Fibroblast of lung (primary cell): ENCODE data around the gene HTT. TPM values are rescaled to one million over a fixed set of nuclear protein-coding genes. Genes with fewer than 3 reads are reported as not detected.

Experiments
- DNase-seq, 2 donors: peaks; one replicate each; pipeline versions ENCODE4 v3.0.0 to v3.0.0-alpha.2; 2010; ENCODE audit warnings: low read depth in 2 of 2
- H2AFZ ChIP-seq: 2 replicates; pipeline ENCODE4 v1.5.1; 2012; ENCODE audit warnings: low read length, control low read depth, inconsistent platforms
- H3K27ac ChIP-seq: 2 replicates; pipeline ENCODE4 v1.5.1; 2011; ENCODE audit warnings: low read length, control low read depth; ENCODE audit not compliant: insufficient read depth
- H3K27me3 ChIP-seq: 2 replicates; pipeline ENCODE4 v1.5.1; 2011; ENCODE audit warnings: mild to moderate bottlenecking, low read length; ENCODE audit not compliant: control insufficient read depth, insufficient read depth
- H3K36me3 ChIP-seq: 2 replicates; pipeline ENCODE4 v1.5.1; 2011; ENCODE audit warnings: low read length; ENCODE audit not compliant: control insufficient read depth, insufficient read depth
- H3K4me1 ChIP-seq: 2 replicates; pipeline ENCODE4 v1.5.1; 2011; ENCODE audit warnings: low read length; ENCODE audit not compliant: control insufficient read depth, insufficient read depth; ENCODE audit errors: extremely low read depth
- H3K4me2 ChIP-seq: 2 replicates; pipeline ENCODE4 v1.5.1; 2011; ENCODE audit warnings: low read length, control low read depth; ENCODE audit not compliant: insufficient read depth; ENCODE audit errors: extremely low read depth
- H3K4me3 ChIP-seq, 4 experiments: fragments of 200-600 bp in 1 of 4; sonication (generic) in 1 of 4; replicated peaks in 1 of 4; 2 replicates each; pipeline ENCODE4 v1.5.1; 2011 to 2016; ENCODE audit warnings: low read length in 4 of 4, low read depth in 3 of 4, mild to moderate bottlenecking in 3 of 4, control low read depth in 2 of 4, inconsistent platforms in 1 of 4, mixed read lengths in 1 of 4; ENCODE audit not compliant: insufficient read depth in 1 of 4; ENCODE audit errors: control extremely low read depth in 1 of 4
- H3K79me2 ChIP-seq: 2 replicates; pipeline ENCODE4 v1.5.1; 2012; ENCODE audit warnings: mild to moderate bottlenecking, low read length, inconsistent platforms; ENCODE audit not compliant: control insufficient read depth, insufficient read depth
- H3K9ac ChIP-seq: 2 replicates; pipeline ENCODE4 v1.5.1; 2011; ENCODE audit warnings: mild to moderate bottlenecking, low read length, control low read depth; ENCODE audit not compliant: insufficient read depth
- H3K9me3 ChIP-seq: 2 replicates; pipeline ENCODE4 v1.5.1; 2012; ENCODE audit warnings: low read depth, low read length; ENCODE audit not compliant: control insufficient read depth, insufficient read depth
- H4K20me1 ChIP-seq: 2 replicates; pipeline ENCODE4 v1.5.1; 2011; ENCODE audit warnings: low read length; ENCODE audit not compliant: control insufficient read depth, insufficient read depth; ENCODE audit errors: extremely low read depth
- CTCF ChIP-seq, 2 donors: IDR thresholded peaks in 1 of 2; conservative IDR thresholded peaks in 1 of 2; 1 replicate in 1 of 2; 2 replicates in 1 of 2; pipeline ENCODE4 v1.5.1; 2011 to 2012; ENCODE audit warnings: low read length in 2 of 2, control low read depth in 1 of 2, inconsistent platforms in 1 of 2, low read depth in 1 of 2, mild to moderate bottlenecking in 1 of 2
- EZH2 ChIP-seq: IDR thresholded peaks from 2 replicates; pipeline ENCODE4 v1.5.1; 2012; ENCODE audit warnings: low read length, control low read depth, mild to moderate bottlenecking; ENCODE audit errors: missing control alignments
- polyA plus RNA-seq, 2 donors: library from polyadenylated mRNA; depleted of rRNA in 1 of 2; stranded (reverse) in 1 of 2; unstranded in 1 of 2; fragments of >200 nt; gene quantifications; 2 replicates each; pipeline ENCODE4 v1.2.1, GENCODE V29; 2011 to 2012; ENCODE audit warnings: missing spikeins in 1 of 2
- total RNA-seq: library from RNA; depleted of rRNA; stranded (reverse); fragments of >200 nt; gene quantifications from 2 replicates; pipeline ENCODE4 v1.2.1, GENCODE V29; 2014

Gene HTT
- total and polyA plus RNA-seq, 2 donors (not counting 1 experiment from before 2014, with no cell fraction given), result 13.2 to 41.8 TPM

DNA sequence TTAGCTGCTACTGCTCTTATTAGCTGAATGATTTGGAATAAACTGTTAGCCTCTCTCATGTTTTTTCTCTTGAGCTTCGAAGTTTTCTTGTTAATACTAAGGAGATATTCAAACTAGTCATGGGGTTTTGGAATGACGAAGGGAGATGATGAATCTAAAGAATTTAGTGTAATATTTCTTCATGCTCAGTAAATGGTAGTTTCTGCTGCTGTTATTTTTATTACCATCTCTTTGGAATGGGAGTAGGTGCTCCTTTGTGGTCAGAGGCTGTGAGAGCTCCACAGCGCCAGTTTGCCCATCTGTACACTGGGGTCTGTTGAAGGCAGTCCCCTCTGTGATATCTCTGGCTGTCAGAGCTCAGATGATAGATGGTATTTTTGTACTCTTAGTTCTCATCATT lies 33.7 kb downstream of the HTT start:
- Histone ChIP-seq H3K9me3 (no peaks in the 10 kb centered on the region), H3K4me1 (peaks cover 12% of the 10 kb centered on the region), H2AFZ (no peak overlapping the region), H3K36me3 (peaks cover 3% of the 10 kb centered on the region), H3K4me2 (no peak overlapping the region), H3K9ac (no peak overlapping the region), H3K4me3 (no peak overlapping the region), H3K27ac (peak overlapping the region; percentile 62), H4K20me1 (no peaks in the 10 kb centered on the region), H3K79me2 (no peaks in the 10 kb centered on the region), H3K27me3 (no peaks in the 10 kb centered on the region)
- no peak for DNase-seq
- no peak for TF ChIP-seq EZH2
- TF ChIP-seq CTCF (conservative IDR thresholded peaks at IDR 0.05 in 1 of 2, IDR thresholded peaks at IDR 0.05 in 1 of 2; ENCODE audit: low read depth in 1 of 2, low read length in 2 of 2), result no peak

- no peaks in the 10 kb centered on the region for H3K9me3 ChIP-seq
- no peak overlapping the region for H3K27ac ChIP-seq
- peaks cover 12% of the 10 kb centered on the region for H3K4me1 ChIP-seq
- peak; percentile 38 to 58 for DNase-seq
- no peak overlapping the region for H3K9ac ChIP-seq
- no peaks in the 10 kb centered on the region for H3K27me3 ChIP-seq
- no peaks in the 10 kb centered on the region for H3K79me2 ChIP-seq
- no peak overlapping the region for H2AFZ ChIP-seq
- no peak for TF ChIP-seq EZH2
- TF ChIP-seq CTCF (conservative IDR thresholded peaks at IDR 0.05 in 1 of 2, IDR thresholded peaks at IDR 0.05 in 1 of 2; ENCODE audit: low read depth in 1 of 2, low read length in 2 of 2), result no peak
- H3K4me2 ChIP-seq, result no peak overlapping the region
- H3K36me3 ChIP-seq, result peaks cover 12% of the 10 kb centered on the region
- H4K20me1 ChIP-seq, result no peaks in the 10 kb centered on the region
- H3K4me3 ChIP-seq, result no peak overlapping the region
These were observed 37.0 kb downstream of the HTT start for GRCh38 chr4:3111461-3111860.

GRCh38 chr4:3112201-3112600 lies 37.7 kb downstream of the HTT start:
- Histone ChIP-seq H3K36me3 (peaks cover 12% of the 10 kb centered on the region), H4K20me1 (no peaks in the 10 kb centered on the region), H2AFZ (no peak overlapping the region), H3K9ac (no peak overlapping the region), H3K4me2 (no peak overlapping the region), H3K79me2 (no peaks in the 10 kb centered on the region), H3K4me3 (no peak overlapping the region), H3K9me3 (no peaks in the 10 kb centered on the region), H3K27ac (no peak overlapping the region), H3K4me1 (peaks cover 10% of the 10 kb centered on the region), H3K27me3 (no peaks in the 10 kb centered on the region)
- TF ChIP-seq CTCF (conservative IDR thresholded peaks at IDR 0.05 in 1 of 2, IDR thresholded peaks at IDR 0.05 in 1 of 2; ENCODE audit: low read depth in 1 of 2, low read length in 2 of 2) (no peak), EZH2 (no peak)
- DNase-seq, result no peak
